ENCODE results near the gene GATA5. TPM values are rescaled to one million over a fixed set of nuclear protein-coding genes. Genes with fewer than 3 reads are reported as not detected.

The GATA5 gene
- total and polyA plus RNA-seq, 9 donors: 0.08 to 5.5 (median 0.92) TPM; not detected in 2

- no peak for DNase-seq
- H3K4me1 ChIP-seq (ENCODE audit: insufficient read depth): no peaks in the 10 kb centered on the region
- TF ChIP-seq EP300 (IDR thresholded peaks at IDR 0.05): no peak
- TF ChIP-seq POLR2A (IDR thresholded peaks at IDR 0.05): no peak
- no peak for TF ChIP-seq CTCF (IDR thresholded peaks at IDR 0.05)
- H3K36me3 ChIP-seq: no peaks in the 10 kb centered on the region
- 73 to 85% (median 82%) methylated on average over 25 of the region's 25 CpGs for WGBS, 3 donors
- H3K4me3 ChIP-seq: no peak overlapping the region
- intact Hi-C loops (cut with DNase I): no loop called here
- H3K27me3 ChIP-seq: no peaks in the 10 kb centered on the region
- H3K9me3 ChIP-seq: no peaks in the 10 kb centered on the region
- no peak overlapping the region for H3K27ac ChIP-seq
These were observed 12.0 kb downstream of the GATA5 start for GRCh38 chr20:62463651-62464424.

DNA sequence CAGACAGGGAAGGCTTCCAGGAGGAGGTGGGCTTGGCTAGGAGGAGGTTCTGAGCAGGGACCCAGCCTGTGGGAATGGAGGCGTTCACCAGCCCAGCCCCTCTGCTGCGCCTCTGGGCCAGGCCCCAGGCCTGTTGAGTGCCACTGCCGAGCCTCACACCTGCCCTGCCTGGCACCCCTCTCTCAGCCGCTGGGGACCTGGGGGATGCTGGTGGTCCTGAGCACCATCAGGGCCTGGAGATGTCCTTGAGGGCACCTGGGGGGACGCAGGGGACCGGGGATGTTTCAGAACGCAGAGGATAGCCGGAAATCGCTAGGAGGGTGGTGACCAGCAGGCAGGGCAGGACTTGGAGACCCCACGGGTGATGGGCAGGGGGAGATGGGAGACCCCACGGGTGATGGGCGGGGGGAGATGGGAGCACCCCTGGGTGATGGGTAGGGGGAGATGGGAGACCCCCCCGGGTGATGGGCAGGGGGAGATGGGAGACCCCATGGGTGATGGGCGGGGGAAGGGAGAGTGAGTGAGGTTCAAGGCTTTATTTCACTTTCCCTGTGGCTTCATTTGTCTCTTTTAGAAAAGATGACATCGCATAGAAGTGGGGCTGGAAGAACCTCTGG lies 12.7 kb downstream of the GATA5 start:
- Histone ChIP-seq H3K27ac (no peak overlapping the region), H3K9me3 (no peaks in the 10 kb centered on the region), H3K4me1 (ENCODE audit: insufficient read depth) (no peaks in the 10 kb centered on the region), H3K36me3 (no peaks in the 10 kb centered on the region), H3K27me3 (no peaks in the 10 kb centered on the region), H3K4me3 (no peak overlapping the region)
- intact Hi-C loops (cut with DNase I): no loop called here
- TF ChIP-seq CTCF (IDR thresholded peaks at IDR 0.05) (no peak), POLR2A (IDR thresholded peaks at IDR 0.05) (no peak), EP300 (IDR thresholded peaks at IDR 0.05) (no peak)
- WGBS, 3 donors: 67 to 76% (median 70%) methylated on average over 15 of the region's 15 CpGs
- DNase-seq: no peak

- Histone ChIP-seq H3K9me3 (no peaks in the 10 kb centered on the region), H3K36me3 (no peaks in the 10 kb centered on the region), H3K27ac (no peak overlapping the region), H3K4me1 (ENCODE audit: insufficient read depth) (no peaks in the 10 kb centered on the region), H3K4me3 (no peak overlapping the region), H3K27me3 (no peaks in the 10 kb centered on the region)
- WGBS, 3 donors: 91 to 93% (median 91%) methylated on average over 13 of the region's 13 CpGs
- no peak for DNase-seq
- intact Hi-C loops (cut with DNase I): no loop called here
- TF ChIP-seq EP300 (IDR thresholded peaks at IDR 0.05) (no peak), CTCF (IDR thresholded peaks at IDR 0.05) (no peak), POLR2A (IDR thresholded peaks at IDR 0.05) (no peak)
These were observed 14.0 kb downstream of the GATA5 start for GRCh38 chr20:62461834-62462233.

DNA sequence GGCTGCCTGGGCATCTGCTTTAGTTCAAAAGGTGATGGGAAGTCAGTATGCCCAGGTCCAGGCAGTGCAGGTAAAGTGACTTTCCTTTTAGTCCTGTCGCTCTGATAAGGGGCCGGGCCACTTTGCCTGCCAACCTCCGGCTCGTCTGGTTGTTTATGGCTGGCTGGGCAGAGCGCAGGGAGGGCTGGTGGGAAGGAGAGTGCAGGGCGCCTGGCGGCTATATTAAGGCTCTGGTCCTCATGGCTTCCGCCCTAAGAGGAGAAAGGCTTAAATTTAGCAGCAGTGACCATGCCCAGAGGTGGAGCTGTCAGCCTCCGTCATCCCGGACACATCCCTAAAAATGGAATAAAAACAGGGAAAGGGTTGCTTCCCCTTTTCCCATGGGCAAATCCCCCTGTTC lies 14.6 kb downstream of the GATA5 start:
- WGBS, 3 donors: 59 to 69% (median 68%) methylated on average over 10 of the region's 10 CpGs
- DNase-seq: no peak
- Histone ChIP-seq H3K27ac (no peak overlapping the region), H3K36me3 (no peaks in the 10 kb centered on the region), H3K4me3 (no peak overlapping the region), H3K27me3 (no peaks in the 10 kb centered on the region), H3K4me1 (ENCODE audit: insufficient read depth) (no peaks in the 10 kb centered on the region), H3K9me3 (no peaks in the 10 kb centered on the region)
- no peak for TF ChIP-seq CTCF (IDR thresholded peaks at IDR 0.05)
- no peak for TF ChIP-seq POLR2A (IDR thresholded peaks at IDR 0.05)
- TF ChIP-seq EP300 (IDR thresholded peaks at IDR 0.05): no peak
- intact Hi-C loops (cut with DNase I): no loop called here

All from ovary (tissue), 9 donors.